ENCODE data around the gene AK5.

AK5 gene

DNA sequence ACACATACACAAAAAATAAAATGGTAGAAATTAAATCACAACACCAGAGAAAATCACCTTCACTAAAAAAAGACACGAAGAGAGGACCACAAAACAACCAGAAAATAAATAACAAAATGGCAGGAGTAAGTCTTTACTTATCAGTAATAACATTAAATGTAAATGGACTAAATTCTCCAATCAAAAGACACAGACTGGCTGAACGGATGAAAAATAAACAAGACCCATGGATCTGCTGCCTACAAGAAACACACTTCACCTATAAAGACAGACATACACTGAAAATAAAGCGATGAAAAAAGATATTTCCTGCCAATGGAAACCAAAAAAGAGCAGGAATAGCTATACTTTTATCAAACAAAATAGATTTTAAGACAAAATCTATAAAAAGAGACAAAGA is 327.1 kb downstream of the AK5 start:
- H3K79me2 ChIP-seq (ENCODE audit: low read length) = no peaks in the 10 kb centered on the region
- H3K4me1 ChIP-seq (ENCODE audit: low read length) = no peaks in the 10 kb centered on the region
- H3K4me3 ChIP-seq (ENCODE audit: low read length) = no peak overlapping the region
- H2AFZ ChIP-seq (ENCODE audit: low read depth, low read length) = no peak overlapping the region
- no peaks in the 10 kb centered on the region for H3K9me3 ChIP-seq (ENCODE audit: insufficient read depth, low read length)
- TF ChIP-seq EZH2phosphoT487 (IDR thresholded peaks at IDR 0.05; ENCODE audit: low read depth) = no peak
- TF ChIP-seq, protein P1, sequence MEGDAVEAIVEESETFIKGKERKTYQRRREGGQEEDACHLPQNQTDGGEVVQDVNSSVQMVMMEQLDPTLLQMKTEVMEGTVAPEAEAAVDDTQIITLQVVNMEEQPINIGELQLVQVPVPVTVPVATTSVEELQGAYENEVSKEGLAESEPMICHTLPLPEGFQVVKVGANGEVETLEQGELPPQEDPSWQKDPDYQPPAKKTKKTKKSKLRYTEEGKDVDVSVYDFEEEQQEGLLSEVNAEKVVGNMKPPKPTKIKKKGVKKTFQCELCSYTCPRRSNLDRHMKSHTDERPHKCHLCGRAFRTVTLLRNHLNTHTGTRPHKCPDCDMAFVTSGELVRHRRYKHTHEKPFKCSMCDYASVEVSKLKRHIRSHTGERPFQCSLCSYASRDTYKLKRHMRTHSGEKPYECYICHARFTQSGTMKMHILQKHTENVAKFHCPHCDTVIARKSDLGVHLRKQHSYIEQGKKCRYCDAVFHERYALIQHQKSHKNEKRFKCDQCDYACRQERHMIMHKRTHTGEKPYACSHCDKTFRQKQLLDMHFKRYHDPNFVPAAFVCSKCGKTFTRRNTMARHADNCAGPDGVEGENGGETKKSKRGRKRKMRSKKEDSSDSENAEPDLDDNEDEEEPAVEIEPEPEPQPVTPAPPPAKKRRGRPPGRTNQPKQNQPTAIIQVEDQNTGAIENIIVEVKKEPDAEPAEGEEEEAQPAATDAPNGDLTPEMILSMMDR (IDR thresholded peaks at IDR 0.05; ENCODE audit: low read depth, low read length) = no peak
- H3K27ac ChIP-seq (ENCODE audit: low read length) = no peak overlapping the region
- H3K27me3 ChIP-seq (ENCODE audit: low read depth, low read length) = no peaks in the 10 kb centered on the region
- peaks cover 5% of the 10 kb centered on the region for H3K36me3 ChIP-seq (replicated peaks; ENCODE audit: low read depth, low read length)
- H3K4me2 ChIP-seq (ENCODE audit: low read length) = no peak overlapping the region
- H4K20me1 ChIP-seq (ENCODE audit: insufficient read depth, low read length) = no peaks in the 10 kb centered on the region
- H3K9ac ChIP-seq (ENCODE audit: low read length) = no peak overlapping the region

Data from OCI-LY3 (cell line).